ENCODE data around the gene ESYT2. TPM values are rescaled to one million over a fixed set of nuclear protein-coding genes. Genes with fewer than 3 reads are reported as not detected.
A peak's percentile ranks its signal among the peaks of the same experiment; 100 is the strongest.
"Not testable (repeated sequence)": the region's sequence is repeated elsewhere in the genome, so short reads cannot be mapped to it uniquely, and the experiment has no call there.

ESYT2 gene
- total RNA-seq, 1 experiment from 2014 or later = 33.1 TPM

GRCh38 chr7:158700008-158700407, 129.3 kb downstream of the ESYT2 start:
- no peak for DNase-seq
- Histone ChIP-seq H3K27me3 (ENCODE audit: control insufficient read depth, insufficient read depth, low read length) (no peaks in the 10 kb centered on the region), H3K36me3 (replicated peaks; ENCODE audit: control insufficient read depth, insufficient read depth, low read length) (peaks cover 22% of the 10 kb centered on the region), H3K4me3 (ENCODE audit: insufficient read depth, low read depth, low read length) (no peak overlapping the region)

GRCh38 chr7:158699341-158699740, 130.0 kb downstream of the ESYT2 start:
- Histone ChIP-seq H3K4me3 (ENCODE audit: insufficient read depth, low read depth, low read length) (no peak overlapping the region), H3K27me3 (ENCODE audit: control insufficient read depth, insufficient read depth, low read length) (no peaks in the 10 kb centered on the region), H3K36me3 (replicated peaks; ENCODE audit: control insufficient read depth, insufficient read depth, low read length) (peaks cover 22% of the 10 kb centered on the region)
- DNase-seq = no peak

- Histone ChIP-seq H3K27me3 (ENCODE audit: control insufficient read depth, insufficient read depth, low read length) (no peaks in the 10 kb centered on the region), H3K4me3 (ENCODE audit: insufficient read depth, low read depth, low read length) (no peak overlapping the region), H3K36me3 (replicated peaks; ENCODE audit: control insufficient read depth, insufficient read depth, low read length) (peaks cover 23% of the 10 kb centered on the region)
- DNase-seq = no peak
Observed at GRCh38 chr7:158698657-158699195, 130.6 kb downstream of the ESYT2 start.

- not testable (repeated sequence) for H3K27me3 ChIP-seq (ENCODE audit: control insufficient read depth, insufficient read depth, low read length); DNase-seq; H3K4me3 ChIP-seq (ENCODE audit: insufficient read depth, low read depth, low read length)
- H3K36me3 ChIP-seq (replicated peaks; ENCODE audit: control insufficient read depth, insufficient read depth, low read length) = peaks cover 24% of the 10 kb centered on the region
Observed at GRCh38 chr7:158697597-158697996, 131.7 kb downstream of the ESYT2 start.

- H3K4me3 ChIP-seq (ENCODE audit: insufficient read depth, low read depth, low read length) = no peak overlapping the region
- DNase-seq = peak; percentile 50
- no peaks in the 10 kb centered on the region for H3K27me3 ChIP-seq (ENCODE audit: control insufficient read depth, insufficient read depth, low read length)
- H3K36me3 ChIP-seq (replicated peaks; ENCODE audit: control insufficient read depth, insufficient read depth, low read length) = peaks cover 21% of the 10 kb centered on the region
Observed at GRCh38 chr7:158695726-158696452, 133.4 kb downstream of the ESYT2 start.

GRCh38 chr7:158695056-158695455, 134.3 kb downstream of the ESYT2 start:
- H3K4me3 ChIP-seq (ENCODE audit: insufficient read depth, low read depth, low read length) = no peak overlapping the region
- H3K27me3 ChIP-seq (ENCODE audit: control insufficient read depth, insufficient read depth, low read length) = no peaks in the 10 kb centered on the region
- no peak for DNase-seq
- H3K36me3 ChIP-seq (replicated peaks; ENCODE audit: control insufficient read depth, insufficient read depth, low read length) = peaks cover 25% of the 10 kb centered on the region

GRCh38 chr7:158694650-158695049, 134.7 kb downstream of the ESYT2 start:
- peaks cover 25% of the 10 kb centered on the region for H3K36me3 ChIP-seq (replicated peaks; ENCODE audit: control insufficient read depth, insufficient read depth, low read length)
- H3K4me3 ChIP-seq (ENCODE audit: insufficient read depth, low read depth, low read length) = no peak overlapping the region
- DNase-seq = no peak
- no peaks in the 10 kb centered on the region for H3K27me3 ChIP-seq (ENCODE audit: control insufficient read depth, insufficient read depth, low read length)

- Histone ChIP-seq H3K4me3 (ENCODE audit: insufficient read depth, low read depth, low read length) (no peak overlapping the region), H3K27me3 (ENCODE audit: control insufficient read depth, insufficient read depth, low read length) (no peaks in the 10 kb centered on the region), H3K36me3 (replicated peaks; ENCODE audit: control insufficient read depth, insufficient read depth, low read length) (peaks cover 29% of the 10 kb centered on the region)
- DNase-seq = no peak
Observed at GRCh38 chr7:158689488-158689887, 139.8 kb downstream of the ESYT2 start.

GRCh38 chr7:158687406-158687805, 141.9 kb downstream of the ESYT2 start:
- Histone ChIP-seq H3K4me3 (ENCODE audit: insufficient read depth, low read depth, low read length) (no peak overlapping the region), H3K36me3 (replicated peaks; ENCODE audit: control insufficient read depth, insufficient read depth, low read length) (peaks cover 28% of the 10 kb centered on the region)
- no peak for DNase-seq

GRCh38 chr7:158685693-158686092, 143.6 kb downstream of the ESYT2 start:
- no peak overlapping the region for H3K4me3 ChIP-seq (ENCODE audit: insufficient read depth, low read depth, low read length)
- no peak for DNase-seq
- H3K27me3 ChIP-seq (ENCODE audit: control insufficient read depth, insufficient read depth, low read length) = no peaks in the 10 kb centered on the region
- H3K36me3 ChIP-seq (replicated peaks; ENCODE audit: control insufficient read depth, insufficient read depth, low read length) = peaks cover 26% of the 10 kb centered on the region

More at GRCh38 chr7:158687406-158687805, 141.9 kb downstream of the ESYT2 start:
- H3K27me3 ChIP-seq (ENCODE audit: control insufficient read depth, insufficient read depth, low read length) = no peaks in the 10 kb centered on the region

GRCh38 chr7:158684329-158684728, 145.0 kb downstream of the ESYT2 start:
- Histone ChIP-seq H3K27me3 (ENCODE audit: control insufficient read depth, insufficient read depth, low read length) (no peaks in the 10 kb centered on the region), H3K4me3 (ENCODE audit: insufficient read depth, low read depth, low read length) (no peak overlapping the region), H3K36me3 (replicated peaks; ENCODE audit: control insufficient read depth, insufficient read depth, low read length) (peaks cover 25% of the 10 kb centered on the region)
- no peak for DNase-seq

- Histone ChIP-seq H3K27me3 (ENCODE audit: control insufficient read depth, insufficient read depth, low read length) (no peaks in the 10 kb centered on the region), H3K36me3 (replicated peaks; ENCODE audit: control insufficient read depth, insufficient read depth, low read length) (peaks cover 25% of the 10 kb centered on the region), H3K4me3 (ENCODE audit: insufficient read depth, low read depth, low read length) (no peak overlapping the region)
- DNase-seq = no peak
Observed at GRCh38 chr7:158683541-158683940, 145.8 kb downstream of the ESYT2 start.

- no peaks in the 10 kb centered on the region for H3K27me3 ChIP-seq (ENCODE audit: control insufficient read depth, insufficient read depth, low read length)
- no peak for DNase-seq
- H3K36me3 ChIP-seq (replicated peaks; ENCODE audit: control insufficient read depth, insufficient read depth, low read length) = peaks cover 22% of the 10 kb centered on the region
- H3K4me3 ChIP-seq (ENCODE audit: insufficient read depth, low read depth, low read length) = no peak overlapping the region
Observed at GRCh38 chr7:158682456-158682855, 146.9 kb downstream of the ESYT2 start.

Data from H7 (cell line).